GM20000 (cell line): ENCODE measurements around the gene COL4A3.

Experiments used
- DNase-seq: peaks from one replicate; pipeline ENCODE4 v3.0.0; 2012; ENCODE audit warnings: low spot score
- CTCF ChIP-seq: IDR thresholded peaks from 2 replicates; pipeline ENCODE4 v1.5.1; 2012; ENCODE audit warnings: mild to moderate bottlenecking, control low read depth; ENCODE audit errors: extremely low read depth, missing control alignments

COL4A3 gene

GRCh38 chr2:227163998-227164762 lies at the start of gene COL4A3, which contains the start of gene COL4A4:
TSS of gene COL4A3 (plus strand) at chr2:227164624. CDS start at chr2:227164727, 103 bp downstream.
TSS of gene COL4A4 (minus strand) at chr2:227164205. CDS start at chr2:227147483, 16,722 bp downstream.
- DNase-seq = peak; percentile 64
- no peak for TF ChIP-seq CTCF

- DNase-seq = no peak
- TF ChIP-seq CTCF = no peak
Measured at GRCh38 chr2:227115761-227116160, 48.7 kb upstream of the COL4A3 start.

DNA sequence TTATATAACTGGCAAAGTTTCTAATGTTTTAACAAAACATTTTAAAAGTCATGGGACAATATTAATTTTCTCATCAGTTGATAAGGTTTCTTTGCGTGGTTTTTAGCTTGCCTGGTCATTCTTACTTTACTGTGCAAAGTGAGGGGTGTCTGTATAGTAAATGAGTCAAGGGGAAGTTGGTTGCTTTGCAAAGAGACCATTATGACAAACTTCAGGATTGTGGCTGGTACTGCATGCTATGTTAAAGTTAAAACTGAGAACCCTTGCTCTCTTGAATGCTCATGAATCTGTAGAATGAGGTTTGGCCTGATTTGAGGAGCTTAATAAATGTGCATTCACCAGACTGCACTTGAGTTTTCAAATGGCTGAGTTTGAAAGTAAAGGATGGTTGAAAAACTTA lies 47.4 kb upstream of the COL4A3 start:
- no peak for TF ChIP-seq CTCF
- DNase-seq = no peak

GRCh38 chr2:227117852-227118251 lies 46.6 kb upstream of the COL4A3 start:
- DNase-seq = no peak
- no peak for TF ChIP-seq CTCF

GRCh38 chr2:227118353-227118752 lies 46.1 kb upstream of the COL4A3 start:
- no peak for TF ChIP-seq CTCF
- DNase-seq = no peak

- no peak for TF ChIP-seq CTCF
- no peak for DNase-seq
Measured at GRCh38 chr2:227123697-227124096, 40.7 kb upstream of the COL4A3 start.

DNA sequence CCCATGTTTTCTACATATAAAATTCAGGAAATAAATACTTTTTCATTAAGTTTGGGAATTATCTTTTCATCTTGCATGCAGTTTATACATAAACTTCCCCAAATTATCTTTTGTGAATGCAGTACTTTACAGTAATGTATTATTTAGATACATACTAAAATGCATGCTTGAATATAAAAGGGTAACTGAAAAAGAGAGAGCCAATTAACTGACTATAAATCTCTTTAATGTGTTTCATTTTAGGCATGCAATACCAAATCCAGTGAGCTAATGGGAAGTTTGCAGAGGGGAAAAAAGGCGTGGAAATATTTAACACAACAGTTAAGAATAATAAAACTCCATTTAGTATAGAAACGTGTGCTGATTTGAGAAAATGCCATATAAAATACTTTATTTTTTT lies 39.6 kb upstream of the COL4A3 start:
- TF ChIP-seq CTCF = no peak
- DNase-seq = no peak
